CD14-positive monocyte (primary cell): ENCODE data around the gene ADORA2B. TPM values are rescaled to one million over a fixed set of nuclear protein-coding genes. Genes with fewer than 3 reads are reported as not detected.

ENCODE experiments used
- DNase-seq, 3 donors: peaks; one replicate each; pipeline ENCODE4 v3.0.0-alpha.2; 2011 to 2022
- H2AFZ ChIP-seq: 2 replicates; pipeline ENCODE4 v1.6.0; 2012; ENCODE audit warnings: mild to moderate bottlenecking, low read depth, low read length, inconsistent platforms; ENCODE audit not compliant: insufficient read depth, poor library complexity, severe bottlenecking
- H3K27ac ChIP-seq, 2 donors: 1 replicate in 1 of 2; 2 replicates in 1 of 2; pipeline ENCODE4 v1.5.1; 2012 to 2013; ENCODE audit warnings: low read length in 2 of 2, control low read depth in 1 of 2, inconsistent platforms in 1 of 2, low read depth in 1 of 2, mild to moderate bottlenecking in 1 of 2
- H3K27me3 ChIP-seq, 2 donors: one replicate each; pipeline versions ENCODE4 v1.6.0 to v1.6.1; 2011 to 2013; ENCODE audit warnings: low read length in 2 of 2; ENCODE audit not compliant: control insufficient read depth in 2 of 2, insufficient read depth in 2 of 2
- H3K36me3 ChIP-seq, 2 donors: replicated peaks in 1 of 2; 1 replicate in 1 of 2; 2 replicates in 1 of 2; pipeline versions ENCODE4 v1.5.1 to v1.6.1; 2012 to 2013; ENCODE audit warnings: low read length in 2 of 2, control low read depth in 1 of 2, inconsistent platforms in 1 of 2, mild to moderate bottlenecking in 1 of 2; ENCODE audit not compliant: insufficient read depth in 2 of 2, control insufficient read depth in 1 of 2
- H3K4me1 ChIP-seq, 2 donors: 1 replicate in 1 of 2; 2 replicates in 1 of 2; pipeline versions ENCODE4 v1.5.1 to v1.6.1; 2012 to 2013; ENCODE audit warnings: low read length in 2 of 2, control low read depth in 1 of 2, inconsistent platforms in 1 of 2, mild to moderate bottlenecking in 1 of 2, moderate library complexity in 1 of 2; ENCODE audit not compliant: insufficient read depth in 2 of 2, control insufficient read depth in 1 of 2
- H3K4me2 ChIP-seq: replicated peaks from 2 replicates; pipeline ENCODE3; 2012; ENCODE audit warnings: low read length, moderate library complexity, mild to moderate bottlenecking; ENCODE audit not compliant: poor library complexity, severe bottlenecking; ENCODE audit errors: extremely low read depth
- H3K4me3 ChIP-seq, 3 experiments: fragments of 200-600 bp in 1 of 3; sonication (generic) in 1 of 3; replicated peaks in 1 of 3; 1 replicate in 2 of 3; 2 replicates in 1 of 3; pipeline ENCODE4 v1.5.1; 2011 to 2013; ENCODE audit warnings: low read length in 3 of 3, mild to moderate bottlenecking in 3 of 3, control low read depth in 2 of 3, low read depth in 2 of 3, inconsistent platforms in 1 of 3, moderate library complexity in 1 of 3
- H3K79me2 ChIP-seq: 2 replicates; pipeline ENCODE4 v1.6.0; 2012; ENCODE audit warnings: mild to moderate bottlenecking, control low read depth, inconsistent platforms, low read length, moderate library complexity; ENCODE audit not compliant: insufficient read depth
- H3K9ac ChIP-seq: 2 replicates; pipeline ENCODE4 v1.6.0; 2017; ENCODE audit warnings: low read length, mild to moderate bottlenecking; ENCODE audit not compliant: insufficient read depth, poor library complexity, severe bottlenecking
- H3K9me3 ChIP-seq, 2 donors: replicated peaks in 1 of 2; 1 replicate in 1 of 2; 2 replicates in 1 of 2; pipeline versions ENCODE4 v1.5.1 to v1.6.1; 2012 to 2013; ENCODE audit warnings: low read length in 2 of 2, control low read depth in 1 of 2; ENCODE audit not compliant: control insufficient read depth in 1 of 2, insufficient read depth in 1 of 2
- H4K20me1 ChIP-seq: 2 replicates; pipeline ENCODE4 v1.6.0; 2012; ENCODE audit warnings: mild to moderate bottlenecking, low read length, control low read depth, moderate library complexity; ENCODE audit not compliant: insufficient read depth
- H3K27ac Mint-ChIP-seq, 7 donors: one replicate each; pipeline ENCODE4 v1.8.0; 2020; ENCODE audit warnings: mild to moderate bottlenecking in 7 of 7, mixed read lengths in 7 of 7, moderate library complexity in 6 of 7, inconsistent platforms in 2 of 7
- H3K27me3 Mint-ChIP-seq, 3 donors: one replicate each; pipeline ENCODE4 v1.8.0; 2021 to 2022; ENCODE audit warnings: low read depth in 3 of 3, mild to moderate bottlenecking in 3 of 3, mixed read lengths in 3 of 3, moderate library complexity in 3 of 3, inconsistent platforms in 1 of 3
- H3K36me3 Mint-ChIP-seq, 2 donors: one replicate each; pipeline ENCODE4 v1.8.0; 2020; ENCODE audit warnings: mixed read lengths in 2 of 2, inconsistent platforms in 1 of 2, mild to moderate bottlenecking in 1 of 2
- H3K4me1 Mint-ChIP-seq: one replicate; pipeline ENCODE4 v1.8.0; 2020; ENCODE audit warnings: mild to moderate bottlenecking, mixed read lengths
- H3K4me3 Mint-ChIP-seq, 2 donors: one replicate each; pipeline ENCODE4 v1.8.0; 2020; ENCODE audit warnings: mild to moderate bottlenecking in 2 of 2, mixed read lengths in 2 of 2, moderate library complexity in 1 of 2
- H3K9me3 Mint-ChIP-seq, 7 donors: one replicate each; pipeline ENCODE4 v1.8.0; 2020 to 2022; ENCODE audit warnings: mixed read lengths in 7 of 7, mild to moderate bottlenecking in 6 of 7, moderate library complexity in 6 of 7, inconsistent platforms in 2 of 7
- WGBS: methylation state at CpG from one replicate; pipeline ENCODE4 v1.1.5; 2013; ENCODE audit warnings: missing lambda C conversion rate; ENCODE audit not compliant: insufficient coverage; 5-methylcytosine and 5-hydroxymethylcytosine counted together
- intact Hi-C, 2 donors: fragments of 100-400 bp; cut with micrococcal nuclease; formaldehyde crosslinking; loops; one replicate each; pipeline versions ENCODE4 v1.15.0 to v1.15.1; 2023
- polyA plus RNA-seq, 3 donors: library from polyadenylated mRNA; depleted of rRNA in 1 of 3; unstranded in 2 of 3; stranded (reverse) in 1 of 3; fragments of 300-500 nt in 2 of 3; fragments of >200 nt in 1 of 3; fragmentation: Illumina TruSeq in 2 of 3; gene quantifications; 1 replicate in 2 of 3; 2 replicates in 1 of 3; pipeline ENCODE4 v1.2.3, GENCODE V29; 2012 to 2021
- TF ChIP-seq, protein P1 (sequence below): fragments of 200-600 bp; IDR thresholded peaks from one replicate; pipeline ENCODE4 v1.8.0; 2022; ENCODE audit warnings: antibody characterized with exemption, mild to moderate bottlenecking

Gene ADORA2B
- polyA plus RNA-seq, 3 donors, result 2.0 to 6.4 (median 4.4) TPM

DNA sequence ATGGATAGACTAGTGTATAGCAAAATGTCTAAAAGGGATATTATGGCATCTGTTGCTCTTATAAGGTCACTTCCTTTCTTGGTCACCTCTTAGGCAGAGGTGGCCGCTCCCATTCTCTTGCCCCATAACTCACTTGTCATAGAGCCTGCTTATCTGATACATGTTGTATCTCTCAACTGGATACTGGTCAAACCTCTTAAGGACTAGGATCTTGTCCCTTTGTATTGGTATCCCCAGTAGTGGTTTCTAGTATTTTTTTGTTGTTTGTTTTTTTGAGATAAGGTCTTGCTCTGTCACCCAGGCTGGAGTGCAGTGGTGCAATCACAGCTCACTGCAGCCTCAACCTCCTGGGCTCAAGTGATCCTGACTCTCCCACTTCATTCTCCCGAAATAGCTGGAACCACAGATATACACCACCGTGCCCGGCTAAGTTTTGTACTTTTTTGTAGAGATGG, 27.6 kb downstream of the ADORA2B start:
- Histone ChIP-seq H3K27me3 (no peaks in the 10 kb centered on the region), H4K20me1 (no peaks in the 10 kb centered on the region), H3K4me3 (no peak overlapping the region), H2AFZ (no peak overlapping the region), H3K4me2 (no peak overlapping the region), H3K9ac (no peak overlapping the region), H3K27ac (no peak overlapping the region), H3K36me3 (peaks cover 26 to 37% of the 10 kb centered on the region in 2 donors), H3K79me2 (peaks cover 8% of the 10 kb centered on the region), H3K9me3 (no peaks in the 10 kb centered on the region), H3K4me1 (peaks cover 17 to 20% of the 10 kb centered on the region in 2 donors)
- TF ChIP-seq, protein P1, sequence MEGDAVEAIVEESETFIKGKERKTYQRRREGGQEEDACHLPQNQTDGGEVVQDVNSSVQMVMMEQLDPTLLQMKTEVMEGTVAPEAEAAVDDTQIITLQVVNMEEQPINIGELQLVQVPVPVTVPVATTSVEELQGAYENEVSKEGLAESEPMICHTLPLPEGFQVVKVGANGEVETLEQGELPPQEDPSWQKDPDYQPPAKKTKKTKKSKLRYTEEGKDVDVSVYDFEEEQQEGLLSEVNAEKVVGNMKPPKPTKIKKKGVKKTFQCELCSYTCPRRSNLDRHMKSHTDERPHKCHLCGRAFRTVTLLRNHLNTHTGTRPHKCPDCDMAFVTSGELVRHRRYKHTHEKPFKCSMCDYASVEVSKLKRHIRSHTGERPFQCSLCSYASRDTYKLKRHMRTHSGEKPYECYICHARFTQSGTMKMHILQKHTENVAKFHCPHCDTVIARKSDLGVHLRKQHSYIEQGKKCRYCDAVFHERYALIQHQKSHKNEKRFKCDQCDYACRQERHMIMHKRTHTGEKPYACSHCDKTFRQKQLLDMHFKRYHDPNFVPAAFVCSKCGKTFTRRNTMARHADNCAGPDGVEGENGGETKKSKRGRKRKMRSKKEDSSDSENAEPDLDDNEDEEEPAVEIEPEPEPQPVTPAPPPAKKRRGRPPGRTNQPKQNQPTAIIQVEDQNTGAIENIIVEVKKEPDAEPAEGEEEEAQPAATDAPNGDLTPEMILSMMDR, result no peak
- intact Hi-C loops, result no loop called here
- no CpG with 5 or more reads among the region's 4 CpGs for WGBS
- H3K27ac Mint-ChIP-seq, result peak overlapping the region in 1 of 7 donors; percentile 11
- no peak overlapping the region for H3K4me3 Mint-ChIP-seq
- no peaks in the 10 kb centered on the region for H3K9me3 Mint-ChIP-seq
- H3K27me3 Mint-ChIP-seq, result peaks cover 0 to 5% (median 0%) of the 10 kb centered on the region in 3 donors
- H3K4me1 Mint-ChIP-seq, result peaks cover 24% of the 10 kb centered on the region
- peaks cover 41 to 51% of the 10 kb centered on the region in 2 donors for H3K36me3 Mint-ChIP-seq
- no peak for DNase-seq

DNA sequence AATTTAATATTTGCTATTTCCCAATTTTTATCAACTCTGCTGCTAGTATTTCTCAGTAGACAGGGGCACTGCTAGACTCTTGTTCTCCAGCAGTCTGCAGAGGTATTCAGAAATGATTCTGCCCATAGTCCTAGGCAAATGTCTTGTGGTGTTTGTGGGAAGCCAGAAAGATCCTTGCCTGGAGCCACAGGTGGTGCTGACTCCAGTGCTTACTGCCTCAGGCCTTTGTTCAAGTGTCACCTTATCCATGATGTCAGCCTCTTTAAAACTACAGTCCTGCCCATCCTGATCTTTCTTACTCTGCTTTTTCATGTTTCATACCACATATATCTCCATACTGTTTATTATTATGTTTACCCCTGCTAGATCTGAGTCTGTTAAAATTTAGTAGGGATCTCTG, 28.1 kb downstream of the ADORA2B start:
- Histone ChIP-seq H3K27me3 (no peaks in the 10 kb centered on the region), H3K27ac (no peak overlapping the region), H2AFZ (no peak overlapping the region), H3K4me2 (no peak overlapping the region), H3K4me1 (peaks cover 14 to 15% of the 10 kb centered on the region in 2 donors), H3K4me3 (no peak overlapping the region), H3K9ac (no peak overlapping the region), H4K20me1 (no peaks in the 10 kb centered on the region), H3K79me2 (peaks cover 8% of the 10 kb centered on the region), H3K9me3 (no peaks in the 10 kb centered on the region), H3K36me3 (peaks cover 31 to 42% of the 10 kb centered on the region in 2 donors)
- intact Hi-C loops, result no loop called here
- no peak for DNase-seq
- Mint-ChIP-seq H3K9me3 (no peaks in the 10 kb centered on the region), H3K27ac (peak overlapping the region in 1 of 7 donors; percentile 11), H3K36me3 (peaks cover 44 to 56% of the 10 kb centered on the region in 2 donors), H3K4me3 (no peak overlapping the region), H3K27me3 (peaks cover 0 to 5% (median 0%) of the 10 kb centered on the region in 3 donors), H3K4me1 (peaks cover 20% of the 10 kb centered on the region)
- TF ChIP-seq, protein P1, result no peak
